Measurements from ENCODE around the gene IFFO2.

The IFFO2 gene

DNA sequence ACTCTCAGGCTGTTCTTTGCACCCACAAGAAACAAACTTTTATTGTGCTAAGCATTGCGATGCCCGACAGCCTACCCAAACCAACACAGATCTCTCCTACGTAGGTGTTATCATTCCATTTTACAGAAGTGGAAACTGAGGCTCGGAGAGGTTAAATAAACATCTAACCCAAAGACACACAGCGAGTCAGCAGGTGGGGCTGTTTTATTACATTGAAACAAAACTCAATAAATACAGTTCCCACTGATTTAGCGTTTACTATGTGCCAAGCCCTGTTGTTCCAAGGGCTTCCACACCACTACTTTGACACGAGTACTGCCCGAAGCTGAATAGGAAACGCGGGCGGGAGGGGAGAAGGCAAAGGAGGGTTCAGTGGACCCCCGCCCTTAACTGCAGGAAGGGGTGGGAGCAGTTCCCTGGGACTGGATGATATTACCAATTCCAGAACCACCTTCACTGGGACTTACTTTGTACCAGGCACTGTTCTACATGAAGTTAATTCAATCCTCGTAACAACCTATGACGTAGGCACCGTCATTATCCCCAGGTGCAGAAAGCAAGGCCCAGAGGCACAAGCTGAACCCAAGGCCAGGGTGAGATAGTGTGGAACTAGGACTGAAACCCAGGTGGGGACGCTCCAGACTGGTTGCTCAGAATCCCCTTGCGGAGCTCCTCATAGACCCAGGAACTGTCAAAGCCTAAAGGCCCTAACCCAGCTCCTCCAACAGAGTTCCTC is 34.8 kb downstream of the IFFO2 start:
- TF ChIP-seq, protein P1, sequence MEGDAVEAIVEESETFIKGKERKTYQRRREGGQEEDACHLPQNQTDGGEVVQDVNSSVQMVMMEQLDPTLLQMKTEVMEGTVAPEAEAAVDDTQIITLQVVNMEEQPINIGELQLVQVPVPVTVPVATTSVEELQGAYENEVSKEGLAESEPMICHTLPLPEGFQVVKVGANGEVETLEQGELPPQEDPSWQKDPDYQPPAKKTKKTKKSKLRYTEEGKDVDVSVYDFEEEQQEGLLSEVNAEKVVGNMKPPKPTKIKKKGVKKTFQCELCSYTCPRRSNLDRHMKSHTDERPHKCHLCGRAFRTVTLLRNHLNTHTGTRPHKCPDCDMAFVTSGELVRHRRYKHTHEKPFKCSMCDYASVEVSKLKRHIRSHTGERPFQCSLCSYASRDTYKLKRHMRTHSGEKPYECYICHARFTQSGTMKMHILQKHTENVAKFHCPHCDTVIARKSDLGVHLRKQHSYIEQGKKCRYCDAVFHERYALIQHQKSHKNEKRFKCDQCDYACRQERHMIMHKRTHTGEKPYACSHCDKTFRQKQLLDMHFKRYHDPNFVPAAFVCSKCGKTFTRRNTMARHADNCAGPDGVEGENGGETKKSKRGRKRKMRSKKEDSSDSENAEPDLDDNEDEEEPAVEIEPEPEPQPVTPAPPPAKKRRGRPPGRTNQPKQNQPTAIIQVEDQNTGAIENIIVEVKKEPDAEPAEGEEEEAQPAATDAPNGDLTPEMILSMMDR (IDR thresholded peaks at IDR 0.05; ENCODE audit: unreplicated experiment in 3 of 3): no peak
- Mint-ChIP-seq H3K4me3 (no peak overlapping the region), H3K9me3 (peaks cover 2% of the 10 kb centered on the region), H3K36me3 (ENCODE audit: low read depth) (peaks cover 6% of the 10 kb centered on the region), H3K27ac (peak overlapping the region; percentile 85 to 93 (median 93)), H3K4me1 (peaks cover 45% of the 10 kb centered on the region), H3K27me3 (ENCODE audit: low read depth) (peaks cover 4% of the 10 kb centered on the region)

DNA sequence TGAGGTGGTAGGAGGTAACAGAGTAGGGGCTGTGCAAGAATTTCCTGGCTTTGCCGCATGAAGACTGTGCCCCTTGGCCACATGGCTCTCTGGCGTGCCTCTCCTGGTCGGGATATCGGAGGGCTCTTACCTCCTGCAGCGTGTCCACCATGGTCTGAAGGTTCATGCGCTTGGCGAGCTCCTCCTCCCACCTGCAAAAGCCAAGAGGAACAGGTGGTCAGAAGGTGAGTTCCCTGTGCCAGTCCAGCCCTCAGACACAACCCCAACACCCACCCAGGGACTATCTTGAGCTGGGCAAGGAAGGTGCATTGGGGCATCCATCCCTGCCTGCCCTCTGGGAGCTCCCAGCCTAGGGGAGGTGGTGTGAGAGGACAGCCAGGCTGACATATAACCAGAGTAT is 35.5 kb downstream of the IFFO2 start:
- peaks cover 6% of the 10 kb centered on the region for H3K36me3 Mint-ChIP-seq (ENCODE audit: low read depth)
- H3K27me3 Mint-ChIP-seq (ENCODE audit: low read depth): peaks cover 4% of the 10 kb centered on the region
- H3K9me3 Mint-ChIP-seq: peaks cover 2% of the 10 kb centered on the region
- H3K4me3 Mint-ChIP-seq: no peak overlapping the region
- TF ChIP-seq, protein P1 (IDR thresholded peaks at IDR 0.05; ENCODE audit: unreplicated experiment in 3 of 3): no peak
- H3K27ac Mint-ChIP-seq: peak overlapping the region in 1 of 3 experiments; percentile 85
- H3K4me1 Mint-ChIP-seq: peaks cover 45% of the 10 kb centered on the region

DNA sequence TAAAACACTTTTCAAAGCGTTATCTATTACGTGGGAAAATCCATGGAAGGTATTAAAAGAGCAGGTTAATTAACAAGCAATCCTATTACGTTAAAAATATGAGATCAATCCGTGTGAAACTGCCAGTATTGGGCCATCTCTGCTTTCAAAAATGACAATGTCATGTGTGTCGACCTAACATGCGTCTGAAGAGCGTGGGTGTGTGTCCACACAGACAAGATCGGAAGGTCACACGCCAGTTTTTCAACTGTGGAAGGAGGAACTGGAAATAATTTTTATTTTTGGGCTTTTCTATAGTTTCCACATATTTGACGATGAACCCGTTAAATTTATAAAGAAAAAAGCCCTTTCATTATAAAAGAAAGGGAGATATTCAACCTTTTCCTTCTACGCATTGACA is 36.5 kb downstream of the IFFO2 start:
- TF ChIP-seq, protein P1 (IDR thresholded peaks at IDR 0.05; ENCODE audit: unreplicated experiment in 3 of 3): no peak
- H3K4me1 Mint-ChIP-seq: peaks cover 37% of the 10 kb centered on the region
- no peak overlapping the region for H3K4me3 Mint-ChIP-seq
- H3K27ac Mint-ChIP-seq: peak overlapping the region in 1 of 3 experiments; percentile 44
- no peaks in the 10 kb centered on the region for H3K9me3 Mint-ChIP-seq
- peaks cover 3% of the 10 kb centered on the region for H3K36me3 Mint-ChIP-seq (ENCODE audit: low read depth)
- peaks cover 4% of the 10 kb centered on the region for H3K27me3 Mint-ChIP-seq (ENCODE audit: low read depth)

DNA sequence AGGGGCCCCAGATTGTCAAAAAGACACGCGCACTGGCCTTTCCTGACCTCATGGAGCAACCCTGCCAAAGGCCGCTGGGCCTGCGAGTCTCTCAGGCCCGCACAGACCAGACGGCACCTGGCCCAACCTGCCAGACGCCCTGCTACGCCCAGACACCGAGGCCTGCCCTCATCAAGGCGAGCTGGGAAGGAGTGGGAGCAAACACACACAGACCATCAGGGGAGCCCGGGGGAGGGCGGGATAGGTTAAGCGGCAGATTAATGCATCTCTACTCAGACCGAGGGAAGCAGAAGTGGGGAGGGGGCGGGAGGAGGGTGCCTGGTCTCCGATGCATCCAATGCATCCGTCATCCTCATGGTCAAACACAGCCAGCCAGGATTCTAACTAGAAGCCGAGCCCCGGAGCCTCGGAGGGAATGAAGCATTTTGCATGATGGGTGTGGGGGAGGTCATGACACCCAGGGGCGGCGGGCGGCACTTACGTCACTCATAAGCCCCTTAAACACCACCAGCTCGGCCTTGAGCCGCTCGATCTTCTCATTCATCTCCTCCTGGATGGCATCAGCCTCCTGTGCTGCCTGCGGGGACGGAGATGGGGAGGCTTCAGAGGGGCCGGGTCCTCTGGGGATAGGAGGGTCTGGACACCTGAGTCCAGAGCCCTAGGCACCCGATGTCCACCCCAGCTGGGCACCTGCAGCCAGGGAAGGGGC is 37.1 kb downstream of the IFFO2 start:
- TF ChIP-seq, protein P1 (IDR thresholded peaks at IDR 0.05; ENCODE audit: unreplicated experiment in 3 of 3): no peak
- H3K4me3 Mint-ChIP-seq: no peak overlapping the region
- peaks cover 35% of the 10 kb centered on the region for H3K4me1 Mint-ChIP-seq
- peaks cover 4% of the 10 kb centered on the region for H3K27me3 Mint-ChIP-seq (ENCODE audit: low read depth)
- H3K27ac Mint-ChIP-seq: no peak overlapping the region
- no peaks in the 10 kb centered on the region for H3K9me3 Mint-ChIP-seq
- H3K36me3 Mint-ChIP-seq (ENCODE audit: low read depth): peaks cover 3% of the 10 kb centered on the region

DNA sequence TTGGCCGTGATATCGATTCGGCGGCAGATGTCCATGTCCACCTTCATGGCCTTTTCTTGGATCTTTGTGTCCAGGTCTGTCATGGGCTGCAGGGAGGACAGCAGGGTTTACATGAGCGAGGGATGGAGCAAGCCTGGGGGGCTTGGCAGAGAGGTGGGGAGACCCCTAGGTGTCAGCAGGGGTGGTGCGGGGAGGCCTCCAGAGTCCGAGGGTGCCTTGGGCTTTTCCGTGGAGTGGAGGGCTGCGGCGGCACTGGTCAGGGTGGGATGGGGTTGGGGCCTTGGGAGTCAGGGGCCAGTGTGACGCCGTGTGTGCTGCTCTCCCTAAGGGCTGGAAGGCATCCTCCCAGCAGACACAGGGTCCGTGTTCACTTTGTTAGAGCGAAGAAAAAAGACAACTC is 38.1 kb downstream of the IFFO2 start:
- TF ChIP-seq, protein P1 (IDR thresholded peaks at IDR 0.05; ENCODE audit: unreplicated experiment in 3 of 3): no peak
- peak overlapping the region in 1 of 3 experiments; percentile 29 for H3K27ac Mint-ChIP-seq
- H3K27me3 Mint-ChIP-seq (ENCODE audit: low read depth): peaks cover 4% of the 10 kb centered on the region
- peaks cover 3% of the 10 kb centered on the region for H3K36me3 Mint-ChIP-seq (ENCODE audit: low read depth)
- peaks cover 31% of the 10 kb centered on the region for H3K4me1 Mint-ChIP-seq
- H3K4me3 Mint-ChIP-seq: no peak overlapping the region
- no peaks in the 10 kb centered on the region for H3K9me3 Mint-ChIP-seq
